ENCODE results near the gene MGAT5B. TPM values are rescaled to one million over a fixed set of nuclear protein-coding genes. Genes with fewer than 3 reads are reported as not detected.

MGAT5B gene
- total RNA-seq, 3 donors from 2014 or later, result 0.17 to 0.65 (median 0.44) TPM

DNA sequence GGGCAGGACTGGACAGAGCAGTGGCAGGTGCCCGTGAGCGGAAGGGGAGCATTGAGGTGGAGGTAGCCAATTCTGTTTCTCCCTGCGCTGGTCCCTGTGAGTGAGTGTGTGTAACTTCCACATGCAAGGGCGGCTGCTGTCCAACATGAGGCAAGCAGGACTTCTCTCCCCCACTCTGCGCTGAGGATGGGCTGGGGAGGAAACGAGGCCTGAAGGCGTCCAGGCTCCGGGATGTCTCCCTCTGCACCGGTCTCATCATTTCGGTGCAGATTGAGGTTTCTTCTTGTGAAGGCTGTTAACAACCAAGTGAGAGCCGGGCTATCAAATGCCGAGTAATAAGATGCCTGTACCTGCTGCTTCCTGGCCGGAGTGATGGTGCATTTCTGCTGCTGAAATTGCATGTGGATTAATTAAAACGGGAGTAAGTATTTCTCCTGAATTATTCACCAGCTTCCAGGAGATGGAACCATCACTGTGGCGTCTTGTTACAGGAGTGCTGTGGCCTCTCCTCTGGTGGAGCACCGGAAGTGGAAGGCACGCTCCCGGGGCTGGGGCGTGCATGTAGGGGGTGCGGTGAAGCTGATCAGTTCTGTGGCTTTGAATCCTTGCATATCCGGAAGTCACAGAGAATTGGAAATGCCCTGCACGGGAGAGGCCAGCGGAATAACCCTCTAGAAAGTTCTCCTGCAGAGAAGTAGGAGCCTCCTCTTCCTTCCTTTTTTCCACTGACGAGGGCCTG, 41.7 kb upstream of the MGAT5B start:
- intact Hi-C loops (cut with DNase I, micrococcal nuclease), result no loop called here
- no peak overlapping the region for H3K4me3 ChIP-seq
- H3K9me3 ChIP-seq, result no peaks in the 10 kb centered on the region
- H3K36me3 ChIP-seq (ENCODE audit: low read depth), result no peaks in the 10 kb centered on the region
- TF ChIP-seq, protein P1, sequence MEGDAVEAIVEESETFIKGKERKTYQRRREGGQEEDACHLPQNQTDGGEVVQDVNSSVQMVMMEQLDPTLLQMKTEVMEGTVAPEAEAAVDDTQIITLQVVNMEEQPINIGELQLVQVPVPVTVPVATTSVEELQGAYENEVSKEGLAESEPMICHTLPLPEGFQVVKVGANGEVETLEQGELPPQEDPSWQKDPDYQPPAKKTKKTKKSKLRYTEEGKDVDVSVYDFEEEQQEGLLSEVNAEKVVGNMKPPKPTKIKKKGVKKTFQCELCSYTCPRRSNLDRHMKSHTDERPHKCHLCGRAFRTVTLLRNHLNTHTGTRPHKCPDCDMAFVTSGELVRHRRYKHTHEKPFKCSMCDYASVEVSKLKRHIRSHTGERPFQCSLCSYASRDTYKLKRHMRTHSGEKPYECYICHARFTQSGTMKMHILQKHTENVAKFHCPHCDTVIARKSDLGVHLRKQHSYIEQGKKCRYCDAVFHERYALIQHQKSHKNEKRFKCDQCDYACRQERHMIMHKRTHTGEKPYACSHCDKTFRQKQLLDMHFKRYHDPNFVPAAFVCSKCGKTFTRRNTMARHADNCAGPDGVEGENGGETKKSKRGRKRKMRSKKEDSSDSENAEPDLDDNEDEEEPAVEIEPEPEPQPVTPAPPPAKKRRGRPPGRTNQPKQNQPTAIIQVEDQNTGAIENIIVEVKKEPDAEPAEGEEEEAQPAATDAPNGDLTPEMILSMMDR (IDR thresholded peaks at IDR 0.05), result no peak
- H3K4me1 ChIP-seq (ENCODE audit: low read depth), result no peaks in the 10 kb centered on the region
- ATAC-seq, result no peak
- DNase-seq, result no peak

- no peak overlapping the region for H3K4me3 ChIP-seq
- no peaks in the 10 kb centered on the region for H3K36me3 ChIP-seq (ENCODE audit: low read depth)
- TF ChIP-seq, protein P1 (IDR thresholded peaks at IDR 0.05), result no peak
- no peaks in the 10 kb centered on the region for H3K4me1 ChIP-seq (ENCODE audit: low read depth)
- no peaks in the 10 kb centered on the region for H3K9me3 ChIP-seq
- intact Hi-C loops (cut with DNase I, micrococcal nuclease), result no loop called here
- ATAC-seq (no peak), DNase-seq (no peak)
Measured at GRCh38 chr17:76827736-76828135, 40.5 kb upstream of the MGAT5B start.

DNA sequence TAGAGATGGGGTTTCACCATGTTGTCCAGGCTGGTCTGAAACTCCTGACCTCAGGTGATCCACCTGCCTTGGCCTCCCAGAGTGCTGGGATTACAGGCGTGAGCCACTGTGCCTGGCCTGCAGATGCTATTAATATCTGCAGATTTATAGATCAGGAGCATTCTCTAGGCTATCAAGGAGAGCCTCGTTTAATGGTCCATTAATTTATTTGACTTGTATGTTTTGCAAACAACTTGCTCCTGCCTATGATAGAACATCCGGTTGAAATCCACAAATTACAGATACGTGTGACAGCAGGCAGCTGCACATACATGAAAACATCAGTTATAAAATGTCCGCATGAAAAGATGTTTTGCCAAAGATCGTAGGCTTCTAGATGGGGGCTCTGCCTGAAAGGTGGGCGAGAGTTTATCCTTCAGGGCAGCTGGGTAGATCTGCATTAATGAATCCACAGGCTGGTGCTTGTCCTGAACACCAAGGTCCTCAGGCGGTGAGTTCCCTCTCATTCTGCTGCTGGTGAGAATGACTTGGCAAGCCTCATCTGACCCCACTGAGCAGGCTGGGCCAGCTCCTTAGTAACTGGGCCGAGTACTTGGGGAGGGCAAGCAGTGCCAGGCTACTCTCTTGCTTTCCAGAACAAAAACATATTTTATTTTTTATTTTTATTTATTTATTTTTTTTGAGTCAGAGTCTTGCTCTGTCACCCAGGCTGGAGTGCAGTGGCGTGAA, 37.1 kb upstream of the MGAT5B start:
- Histone ChIP-seq H3K9me3 (no peaks in the 10 kb centered on the region), H3K36me3 (ENCODE audit: low read depth) (no peaks in the 10 kb centered on the region), H3K4me1 (ENCODE audit: low read depth) (no peaks in the 10 kb centered on the region), H3K4me3 (no peak overlapping the region)
- DNase-seq, result no peak
- intact Hi-C loops (cut with DNase I, micrococcal nuclease), result no loop called here
- ATAC-seq, result no peak
- TF ChIP-seq, protein P1 (IDR thresholded peaks at IDR 0.05), result no peak

DNA sequence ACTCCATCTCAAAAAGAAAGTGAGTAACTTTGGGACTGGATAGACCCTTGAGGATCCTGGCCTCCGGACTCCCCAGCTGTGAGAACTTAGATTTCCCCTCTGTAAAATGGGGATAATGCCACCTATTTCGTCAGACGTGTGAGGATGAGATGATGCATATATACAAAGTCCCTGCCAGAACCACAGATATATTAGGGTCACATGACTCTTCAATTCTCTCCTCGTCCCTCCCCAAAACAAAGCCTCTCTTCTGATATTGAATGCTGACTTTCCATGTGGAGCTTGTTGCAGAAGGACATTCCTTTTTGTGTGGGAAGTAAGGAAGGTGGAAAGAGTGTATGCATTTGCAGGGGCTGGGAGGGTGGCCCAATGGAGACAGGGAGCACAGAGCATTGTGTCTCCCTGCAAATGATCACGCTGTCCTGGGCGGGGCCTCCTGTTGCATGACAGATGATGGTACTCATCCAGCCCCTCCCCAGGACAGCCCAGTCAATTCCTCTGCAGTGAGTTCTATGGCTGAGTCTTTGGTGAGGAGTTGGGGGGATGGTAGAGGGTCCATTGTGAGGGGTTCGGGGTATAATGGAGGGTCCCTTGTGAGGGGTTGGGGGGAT, 35.1 kb upstream of the MGAT5B start:
- ATAC-seq (no peak), DNase-seq (no peak)
- Histone ChIP-seq H3K4me3 (no peak overlapping the region), H3K4me1 (ENCODE audit: low read depth) (no peaks in the 10 kb centered on the region), H3K9me3 (no peaks in the 10 kb centered on the region), H3K36me3 (ENCODE audit: low read depth) (no peaks in the 10 kb centered on the region)
- intact Hi-C loops (cut with DNase I, micrococcal nuclease), result no loop called here
- TF ChIP-seq, protein P1 (IDR thresholded peaks at IDR 0.05), result no peak

DNA sequence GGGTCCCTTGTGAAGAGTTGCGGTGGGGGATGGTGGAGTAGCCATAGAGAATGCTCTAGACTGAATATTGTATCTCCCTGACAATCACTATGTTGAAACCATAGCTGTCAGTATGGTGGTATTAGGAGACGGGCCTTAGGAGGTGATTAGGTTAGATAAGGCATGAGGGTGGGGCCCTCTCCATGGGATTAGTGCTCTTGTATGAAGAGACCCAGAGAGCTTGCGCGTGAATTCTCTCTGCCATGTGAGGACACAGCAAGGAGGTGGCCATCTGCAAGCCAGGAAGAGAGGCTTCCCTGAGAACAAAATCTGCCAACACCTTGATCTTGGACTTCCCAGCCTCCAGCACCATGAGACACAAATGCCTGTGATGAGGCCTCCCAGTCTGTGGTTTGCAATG, 34.5 kb upstream of the MGAT5B start:
- ATAC-seq (no peak), DNase-seq (no peak)
- H3K9me3 ChIP-seq, result no peaks in the 10 kb centered on the region
- H3K4me1 ChIP-seq (ENCODE audit: low read depth), result no peaks in the 10 kb centered on the region
- TF ChIP-seq, protein P1 (IDR thresholded peaks at IDR 0.05), result no peak
- H3K4me3 ChIP-seq, result no peak overlapping the region
- no peaks in the 10 kb centered on the region for H3K36me3 ChIP-seq (ENCODE audit: low read depth)
- intact Hi-C loops (cut with DNase I, micrococcal nuclease), result no loop called here
